GM12878 (cell line): ENCODE results near the gene KLF14. TPM values are rescaled to one million over a fixed set of nuclear protein-coding genes. Genes with fewer than 3 reads are reported as not detected.

Source experiments
- ATAC-seq: fragments of 200-7000 bp; cut with Tn5 transposase; 3 replicates; pipeline ENCODE4 v1.9.1; 2020; ENCODE audit warnings: mild to moderate bottlenecking, moderate library complexity
- BruUV-seq: library from RNA; stranded (reverse); fragments of 400-500 nt; replicated peaks from 2 replicates; lab custom pipeline; 2021; lab: Mats Ljungman, UMichigan
- CTCF ChIA-PET: fragments of 300-600 bp; sonication (Branson Sonifier 250); formaldehyde crosslinking; extraction: SDS; loops from one replicate; lab custom pipeline; 2021; ENCODE audit warnings: inconsistent platforms; lab: Yijun Ruan, JAX
- POLR2A ChIA-PET: fragments of 350-600 bp; formaldehyde crosslinking; extraction: SDS; loops from one replicate; lab custom pipeline; 2021; ENCODE audit warnings: inconsistent platforms; lab: Charles Lee
- RAD21 ChIA-PET: fragments of 300-600 bp; sonication (Branson Sonifier 250); formaldehyde crosslinking; loops from one replicate; lab custom pipeline; 2023; ENCODE audit warnings: antibody characterized with exemption; ENCODE audit not compliant: unreplicated experiment; lab: Charles Lee
- SMC1A ChIA-PET: fragments of 300-600 bp; sonication (Branson Sonifier 250); formaldehyde crosslinking; loops from one replicate; lab custom pipeline; 2023; ENCODE audit not compliant: unreplicated experiment, uncharacterized antibody; lab: Charles Lee
- DNase-seq: peaks from one replicate; pipeline ENCODE4 v3.0.0-alpha.2; 2011; ENCODE audit warnings: low read depth, low spot score
- FAIRE-seq: peaks from 3 replicates; lab custom pipeline; 2011; peaks lifted over from hg19 to GRCh38; lab: Jason Lieb, UNC
- H2AFZ ChIP-seq: 2 replicates; pipeline ENCODE4 v1.6.0; 2011; ENCODE audit warnings: low read depth, low read length, control low read depth; ENCODE audit not compliant: control insufficient read depth
- H3K27ac ChIP-seq: 2 replicates; pipeline ENCODE4 v1.5.1; 2011; ENCODE audit warnings: control low read depth; ENCODE audit not compliant: control insufficient read depth, insufficient read depth
- H3K27me3 ChIP-seq, 2 experiments: replicated peaks in 1 of 2; 2 replicates each; pipeline versions ENCODE4 v1.6.0 to v1.6.1; 2011; ENCODE audit warnings: low read length in 1 of 2; ENCODE audit not compliant: control insufficient read depth in 2 of 2, insufficient read depth in 2 of 2
- H3K36me3 ChIP-seq, 2 experiments: 2 replicates each; pipeline ENCODE4 v1.5.1; 2011; ENCODE audit warnings: low read length in 1 of 2; ENCODE audit not compliant: control insufficient read depth in 2 of 2, insufficient read depth in 2 of 2
- H3K4me1 ChIP-seq: 2 replicates; pipeline ENCODE4 v1.6.1; 2011; ENCODE audit warnings: mild to moderate bottlenecking, low read length, moderate library complexity, mixed read lengths; ENCODE audit not compliant: control insufficient read depth, insufficient read depth
- H3K4me2 ChIP-seq: 2 replicates; pipeline ENCODE4 v1.6.0; 2011; ENCODE audit warnings: control low read depth; ENCODE audit not compliant: control insufficient read depth, insufficient read depth
- H3K4me3 ChIP-seq: fragments of 200-600 bp; sonication (generic); 2 replicates; pipeline ENCODE4 v1.5.1; 2016
- H3K79me2 ChIP-seq: 2 replicates; pipeline ENCODE4 v1.6.0; 2011; ENCODE audit warnings: low read length; ENCODE audit not compliant: control insufficient read depth, insufficient read depth
- H3K9ac ChIP-seq: 2 replicates; pipeline ENCODE4 v1.8.0; 2011; ENCODE audit warnings: low read length, control low read depth, mixed read lengths; ENCODE audit not compliant: control insufficient read depth, insufficient read depth
- H3K9me3 ChIP-seq: replicated peaks from 3 replicates; pipeline ENCODE4 v1.5.1; 2011; ENCODE audit warnings: mild to moderate bottlenecking, low read length; ENCODE audit not compliant: control insufficient read depth, insufficient read depth
- H4K20me1 ChIP-seq: 2 replicates; pipeline ENCODE4 v1.6.0; 2011; ENCODE audit not compliant: control insufficient read depth, insufficient read depth
- CREB1 ChIP-seq: IDR thresholded peaks from 2 replicates; pipeline ENCODE4 v1.6.1; 2012; ENCODE audit warnings: low read depth, mild to moderate bottlenecking, inconsistent platforms
- ELK1 ChIP-seq: IDR thresholded peaks from 2 replicates; pipeline ENCODE4 v1.6.1; 2012; ENCODE audit warnings: low read depth, low read length, improper control_type of control experiment
- GABPA ChIP-seq: IDR thresholded peaks from 2 replicates; pipeline ENCODE4 v1.6.1; 2014; ENCODE audit warnings: antibody characterized with exemption, low read depth, mild to moderate bottlenecking, inconsistent platforms
- LARP7 ChIP-seq: fragments of 450-650 bp; IDR thresholded peaks from 2 replicates; pipeline ENCODE4 v1.6.1; 2017; ENCODE audit warnings: mild to moderate bottlenecking
- NRF1 ChIP-seq: conservative IDR thresholded peaks from 2 replicates; pipeline ENCODE4 v1.6.1; 2011; ENCODE audit warnings: mild to moderate bottlenecking, low read depth, low read length, improper control_type of control experiment
- PAX5 ChIP-seq: IDR thresholded peaks from 2 replicates; pipeline ENCODE4 v1.6.1; 2011; ENCODE audit warnings: low read depth, low read length, borderline replicate concordance
- RCOR1 ChIP-seq: conservative IDR thresholded peaks from 2 replicates; pipeline ENCODE4 v1.6.1; 2012; ENCODE audit warnings: low read depth, low read length, improper control_type of control experiment
- SP1 ChIP-seq: IDR thresholded peaks from one replicate; pipeline ENCODE4 v1.6.1; 2011; ENCODE audit warnings: low read depth, low read length
- SRF ChIP-seq, 2 experiments: IDR thresholded peaks; 2 replicates each; pipeline ENCODE4 v1.6.1; 2011; ENCODE audit warnings: low read depth in 2 of 2, low read length in 2 of 2, mild to moderate bottlenecking in 1 of 2, moderate library complexity in 1 of 2
- WGBS: methylation state at CpG from one replicate; pipeline ENCODE4 v1.1.6; 2016; ENCODE audit warnings: low lambda C conversion rate; ENCODE audit not compliant: insufficient replicate concordance, insufficient coverage; ENCODE audit errors: missing lambda C conversion rate; 5-methylcytosine and 5-hydroxymethylcytosine counted together
- in situ Hi-C: fragments of 300-500 bp; cut with MboI; formaldehyde crosslinking; loops from 9 replicates; pipeline ENCODE4 v1.14.3; 2018; ENCODE audit warnings: mixed read lengths
- intact Hi-C: fragments of 100-400 bp; cut with micrococcal nuclease; formaldehyde crosslinking; loops from one replicate; pipeline ENCODE4 v1.14.2; 2022; ENCODE audit not compliant: unreplicated experiment
- polyA plus RNA-seq, 11 experiments: library from polyadenylated mRNA; depleted of rRNA in 4 of 11; unstranded in 6 of 11; stranded (reverse) in 5 of 11; fragments of >200 nt; fragmentation: Nextera tagmentation in 4 of 11; fragmentation: Illumina TruSeq in 1 of 11; extraction: Ambion mirVana in 4 of 11; extraction: Trizol in 1 of 11; gene quantifications; 1 replicate in 1 of 11; 2 replicates in 10 of 11; pipeline versions ENCODE4 v1.2.1 to v1.2.3, GENCODE V29; 2011 to 2016; ENCODE audit warnings: inconsistent platforms in 2 of 11, missing spikeins in 2 of 11, low read depth in 1 of 11
- total RNA-seq, 4 experiments: library from RNA; depleted of rRNA in 3 of 4; stranded (reverse); fragments of >200 nt in 3 of 4; fragmentation: Illumina TruSeq in 1 of 4; extraction: Trizol in 1 of 4; gene quantifications; 2 replicates each; pipeline versions ENCODE4 v1.2.1 to v1.2.3, GENCODE V29; 2013 to 2021

Gene KLF14
- total and polyA plus RNA-seq, 10 of the 15 experiments (the other 5 are each of a cell fraction or from before 2014, with no cell fraction given) = 0.06 TPM; not detected in 9

- TF ChIP-seq ELK1 = no peak
- no peak for TF ChIP-seq PAX5
- no peak for TF ChIP-seq SP1
- no peak for TF ChIP-seq GABPA
- no peak for TF ChIP-seq LARP7
Measured at GRCh38 chr7:130712416-130712815, 21.6 kb downstream of the KLF14 start (continued).

GRCh38 chr7:130708766-130709165, 25.2 kb downstream of the KLF14 start:
- H3K4me1 ChIP-seq = no peaks in the 10 kb centered on the region
- no peak for DNase-seq
- ChIA-PET RAD21 (no interaction called here), POLR2A (no interaction called here), CTCF (no interaction called here), SMC1A (no interaction called here)
- BruUV-seq = no TSS peak
- no peaks in the 10 kb centered on the region for H4K20me1 ChIP-seq
- no peak overlapping the region for H3K4me2 ChIP-seq
- intact Hi-C loops (no loop called here), in situ Hi-C loops (no loop called here)
- no peak for ATAC-seq
- no peak overlapping the region for H3K4me3 ChIP-seq
- TF ChIP-seq RCOR1 = no peak
- no peak for TF ChIP-seq CREB1
- no peak for TF ChIP-seq NRF1
- no peak for TF ChIP-seq SRF (IDR thresholded peaks at IDR 0.05; ENCODE audit: low read depth in 2 of 2, low read length in 2 of 2)
- no peak overlapping the region for H3K27ac ChIP-seq
- FAIRE-seq = no peak
- no peaks in the 10 kb centered on the region for H3K79me2 ChIP-seq
- no peaks in the 10 kb centered on the region; the same call in 2 of the 3 replicates for H3K9me3 ChIP-seq
- no peak overlapping the region for H2AFZ ChIP-seq
- H3K9ac ChIP-seq = no peak overlapping the region
- H3K27me3 ChIP-seq = no peaks in the 10 kb centered on the region
- H3K36me3 ChIP-seq = no peaks in the 10 kb centered on the region
- 47% methylated on average over 4 of the region's 4 CpGs for WGBS
